Heart right ventricle (tissue), 16 donors: Measurements from ENCODE around the gene PPP1R16B. TPM values are rescaled to one million over a fixed set of nuclear protein-coding genes. Genes with fewer than 3 reads are reported as not detected.

Experiments
- ATAC-seq, 8 donors: fragments of 200-7000 bp; cut with Tn5 transposase; one replicate each; pipeline ENCODE4 v1.9.1; 2020; ENCODE audit warnings: mild to moderate bottlenecking in 8 of 8, moderate library complexity in 8 of 8, moderate number of reproducible peaks in 1 of 8
- DNase-seq, 2 donors: peaks; one replicate each; pipeline ENCODE4 v3.0.0-alpha.2; 2020
- H3K27ac ChIP-seq, 10 donors: fragments of 200-600 bp; sonication (generic) in 2 of 10; one replicate each; pipeline versions ENCODE4 v1.5.0 to v1.8.0; 2020 to 2022; ENCODE audit warnings: mild to moderate bottlenecking in 3 of 10
- H3K27me3 ChIP-seq, 7 donors: fragments of 200-600 bp; one replicate each; pipeline ENCODE4 v1.8.0; 2021 to 2022; ENCODE audit warnings: mild to moderate bottlenecking in 2 of 7
- H3K36me3 ChIP-seq, 9 donors: fragments of 200-600 bp; sonication (generic) in 1 of 9; one replicate each; pipeline versions ENCODE4 v1.5.0 to v1.8.0; 2020 to 2022; ENCODE audit warnings: mild to moderate bottlenecking in 2 of 9
- H3K4me1 ChIP-seq, 9 donors: fragments of 200-600 bp; sonication (generic) in 1 of 9; one replicate each; pipeline versions ENCODE4 v1.5.0 to v1.8.0; 2020 to 2022; ENCODE audit warnings: mild to moderate bottlenecking in 4 of 9
- H3K4me3 ChIP-seq, 10 donors: fragments of 200-600 bp; sonication (generic) in 2 of 10; one replicate each; pipeline versions ENCODE4 v1.5.0 to v1.8.0; 2020 to 2022; ENCODE audit warnings: mild to moderate bottlenecking in 7 of 10, moderate library complexity in 2 of 10
- H3K9me3 ChIP-seq, 11 donors: fragments of 200-600 bp in 10 of 11; sonication (generic) in 2 of 11; one replicate each; pipeline versions ENCODE4 v1.5.0 to v1.8.0; 2013 to 2022; ENCODE audit warnings: mild to moderate bottlenecking in 2 of 11, control low read depth in 1 of 11, moderate library complexity in 1 of 11
- WGBS, 2 donors: extraction: QIAGEN DNeasy Blood & Tissue Kit; methylation state at CpG; one replicate each; pipeline ENCODE4 v1.1.7; 2013; ENCODE audit warnings: inconsistent platforms in 1 of 2; 5-methylcytosine and 5-hydroxymethylcytosine counted together
- intact Hi-C, 10 donors: fragments of 100-400 bp; cut with DNase I; formaldehyde crosslinking; loops; one replicate each; pipeline versions ENCODE4 v1.11.1 to v1.14.2; 2022
- polyA plus RNA-seq, 2 donors: library from polyadenylated mRNA; stranded (reverse); fragments of 200-250 nt; gene quantifications; one replicate each; pipeline ENCODE4 v1.2.3, GENCODE V29; 2013
- total RNA-seq, 10 donors: library from RNA; stranded (reverse); fragmentation: NEBNext Ultra II Directional in 3 of 10; extraction: Animal tissue kit (Norgen Biotek cat#: 25700) in 3 of 10; gene quantifications; one replicate each; pipeline versions ENCODE4 v1.2.1 to v1.2.4, GENCODE V29; 2021 to 2023
- TF ChIP-seq, protein P1 (sequence below), 9 donors: fragments of 200-600 bp; sonication (generic) in 2 of 9; IDR thresholded peaks; one replicate each; pipeline versions ENCODE4 v1.5.0 to v1.8.0; 2021 to 2022; ENCODE audit warnings: antibody characterized with exemption in 9 of 9, mild to moderate bottlenecking in 5 of 9, moderate library complexity in 1 of 9
- donor health status: Arrhythmogenic right ventricular cardiomyopathy.
- donor health status: ischemic (EF 13 %, LVEDD 7.1; RV severe dilation, severe dysfunction).
- donor health status: healthy with polysubstance abuse.
- donor health status: DM: no; HTN: yes; CAD: no.
- donor health status: DM: no; HTN: no; CAD: no.
- donor health status: ischemic (EF 25% LVEDD 6.9; RV normal size, moderate dysfunction).
- donor health status: ischemic (EF 25% LVEDD 5.7; RV mildly dilated, moderate dysfunction).
- donor health status: healthy.
- donor health status: DM: yes; HTN: yes; CAD: no.
- donor health status: Ischemic cardiomyopathy.
- donor health status: ischemic (EF 35%, LVEDD 5.7; RV mildly dilated, moderate dysfunction).
- donor health status: nonischemic (EF 11% LVEDD 7.7; RV severe dilation, severe dysfunction).
- donor health status: DM: yes; HTN: yes; CAD: no.
- donor health status: PGD.
- donor health status: ischemic (EF 29% LVEDD 5.4; RV normal size, mild dysfunction).
- donor health status: nonischemic (EF 23%, LVEDD 6.1; RV moderate dilation, normal function).

The PPP1R16B gene
- total and polyA plus RNA-seq, 12 donors, result 2.5 to 13.8 (median 5.8) TPM

DNA sequence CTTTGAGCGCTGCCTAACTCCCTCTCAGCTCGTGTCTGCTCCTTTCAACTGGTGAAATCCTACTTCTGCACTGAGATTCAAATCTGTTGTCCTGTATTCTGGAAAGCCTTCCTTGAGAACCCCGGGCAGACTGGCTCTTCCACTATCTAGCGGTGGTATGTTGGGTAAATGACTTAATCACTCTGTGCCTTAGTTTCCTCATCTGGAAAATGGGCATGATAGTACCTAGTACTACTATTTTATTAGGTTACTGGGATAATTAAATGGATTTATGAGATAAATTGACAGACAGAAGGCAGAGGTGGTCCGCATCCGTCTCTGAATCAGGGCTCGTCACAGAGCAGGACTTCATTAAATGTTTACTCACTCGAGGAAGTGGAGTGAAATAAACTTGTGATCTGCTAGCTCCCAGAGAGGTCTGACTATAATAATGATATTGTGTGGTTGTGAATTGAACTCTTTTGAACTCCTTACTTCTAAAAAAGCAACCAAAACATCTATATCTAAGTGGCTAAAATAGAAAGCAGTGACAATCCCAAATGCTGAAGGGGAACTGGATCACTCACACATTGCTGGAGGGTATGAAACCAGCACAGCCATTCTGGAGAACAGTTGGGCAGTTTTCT is 26.6 kb downstream of the PPP1R16B start:
- intact Hi-C loops, result no loop called here
- TF ChIP-seq, protein P1, sequence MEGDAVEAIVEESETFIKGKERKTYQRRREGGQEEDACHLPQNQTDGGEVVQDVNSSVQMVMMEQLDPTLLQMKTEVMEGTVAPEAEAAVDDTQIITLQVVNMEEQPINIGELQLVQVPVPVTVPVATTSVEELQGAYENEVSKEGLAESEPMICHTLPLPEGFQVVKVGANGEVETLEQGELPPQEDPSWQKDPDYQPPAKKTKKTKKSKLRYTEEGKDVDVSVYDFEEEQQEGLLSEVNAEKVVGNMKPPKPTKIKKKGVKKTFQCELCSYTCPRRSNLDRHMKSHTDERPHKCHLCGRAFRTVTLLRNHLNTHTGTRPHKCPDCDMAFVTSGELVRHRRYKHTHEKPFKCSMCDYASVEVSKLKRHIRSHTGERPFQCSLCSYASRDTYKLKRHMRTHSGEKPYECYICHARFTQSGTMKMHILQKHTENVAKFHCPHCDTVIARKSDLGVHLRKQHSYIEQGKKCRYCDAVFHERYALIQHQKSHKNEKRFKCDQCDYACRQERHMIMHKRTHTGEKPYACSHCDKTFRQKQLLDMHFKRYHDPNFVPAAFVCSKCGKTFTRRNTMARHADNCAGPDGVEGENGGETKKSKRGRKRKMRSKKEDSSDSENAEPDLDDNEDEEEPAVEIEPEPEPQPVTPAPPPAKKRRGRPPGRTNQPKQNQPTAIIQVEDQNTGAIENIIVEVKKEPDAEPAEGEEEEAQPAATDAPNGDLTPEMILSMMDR (IDR thresholded peaks at IDR 0.05), result no peak
- H3K4me3 ChIP-seq, result no peak overlapping the region
- H3K9me3 ChIP-seq, result no peaks in the 10 kb centered on the region
- ATAC-seq (no peak), DNase-seq (no peak)
- H3K36me3 ChIP-seq, result peaks cover 0 to 14% (median 0%) of the 10 kb centered on the region in 9 donors
- H3K27ac ChIP-seq, result no peak overlapping the region
- peaks cover 0 to 13% (median 0%) of the 10 kb centered on the region in 7 donors for H3K27me3 ChIP-seq
- peaks cover 0 to 44% (median 24%) of the 10 kb centered on the region in 9 donors for H3K4me1 ChIP-seq
- 88 to 90% methylated on average over 8 of the region's 8 CpGs for WGBS, 2 donors

DNA sequence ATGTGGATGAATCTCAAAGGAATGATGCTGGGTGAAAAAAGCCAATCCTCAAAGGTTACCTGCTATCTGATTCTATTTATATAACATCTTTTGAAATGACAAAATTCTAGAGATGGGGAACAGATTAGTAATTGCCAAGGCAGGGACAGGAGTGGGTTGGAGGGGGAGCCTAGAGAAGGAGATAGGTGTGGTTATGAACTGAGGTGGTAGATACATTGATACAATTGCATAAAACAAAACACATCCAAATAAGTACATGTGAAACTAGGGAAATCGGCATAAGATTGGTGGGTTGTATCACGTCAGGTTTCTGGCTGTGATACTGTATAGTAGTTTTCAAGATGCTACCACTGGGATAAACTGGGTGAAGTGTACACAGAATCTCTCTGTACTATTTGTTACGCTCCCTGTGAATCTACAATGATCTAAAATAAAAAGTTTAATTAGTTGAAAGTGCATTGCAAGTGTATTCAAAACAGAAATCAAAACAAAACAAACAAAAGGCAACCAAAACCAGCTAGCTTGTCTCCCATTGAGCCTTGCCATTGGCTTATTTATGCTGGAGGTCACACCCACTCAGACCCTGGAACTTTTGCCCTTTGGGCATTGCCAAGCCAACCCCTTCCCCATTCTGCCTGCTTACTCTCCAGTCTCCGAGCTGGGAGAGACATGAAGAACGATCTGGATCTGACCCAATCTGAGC is 27.8 kb downstream of the PPP1R16B start:
- WGBS, 2 donors, result 85 to 88% methylated on average over 5 of the region's 5 CpGs
- intact Hi-C loops, result no loop called here
- peaks cover 0 to 14% (median 0%) of the 10 kb centered on the region in 7 donors for H3K27me3 ChIP-seq
- ATAC-seq, result no peak
- H3K27ac ChIP-seq, result no peak overlapping the region
- peaks cover 0 to 24% (median 0%) of the 10 kb centered on the region in 9 donors for H3K36me3 ChIP-seq
- H3K4me1 ChIP-seq, result peaks cover 0 to 35% (median 19%) of the 10 kb centered on the region in 9 donors
- TF ChIP-seq, protein P1 (IDR thresholded peaks at IDR 0.05), result no peak
- H3K9me3 ChIP-seq, result no peaks in the 10 kb centered on the region
- no peak overlapping the region for H3K4me3 ChIP-seq
- no peak for DNase-seq

DNA sequence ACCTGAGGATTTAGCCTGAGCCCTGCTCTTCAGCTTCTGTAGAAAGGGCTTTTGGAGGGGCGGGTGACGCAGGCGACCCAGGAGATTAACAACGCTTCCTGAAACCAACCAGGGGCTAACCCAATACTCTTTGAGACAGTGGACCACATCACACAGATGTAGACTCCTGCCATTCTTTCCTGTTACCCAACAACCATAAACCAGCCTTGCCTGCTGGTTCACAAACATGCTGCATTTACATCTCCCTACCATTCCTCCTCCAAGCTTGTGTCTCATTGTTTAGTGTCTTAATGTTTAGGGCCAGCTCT is 28.3 kb downstream of the PPP1R16B start:
- intact Hi-C loops, result no loop called here
- Histone ChIP-seq H3K9me3 (no peaks in the 10 kb centered on the region), H3K4me3 (no peak overlapping the region), H3K36me3 (peaks cover 0 to 28% (median 0%) of the 10 kb centered on the region in 9 donors), H3K4me1 (peaks cover 0 to 30% (median 14%) of the 10 kb centered on the region in 9 donors), H3K27ac (no peak overlapping the region), H3K27me3 (peaks cover 0 to 16% (median 0%) of the 10 kb centered on the region in 7 donors)
- WGBS, 2 donors, result 81 to 84% methylated on average over 4 of the region's 4 CpGs
- no peak for DNase-seq
- TF ChIP-seq, protein P1 (IDR thresholded peaks at IDR 0.05), result no peak
- ATAC-seq, result no peak

DNA sequence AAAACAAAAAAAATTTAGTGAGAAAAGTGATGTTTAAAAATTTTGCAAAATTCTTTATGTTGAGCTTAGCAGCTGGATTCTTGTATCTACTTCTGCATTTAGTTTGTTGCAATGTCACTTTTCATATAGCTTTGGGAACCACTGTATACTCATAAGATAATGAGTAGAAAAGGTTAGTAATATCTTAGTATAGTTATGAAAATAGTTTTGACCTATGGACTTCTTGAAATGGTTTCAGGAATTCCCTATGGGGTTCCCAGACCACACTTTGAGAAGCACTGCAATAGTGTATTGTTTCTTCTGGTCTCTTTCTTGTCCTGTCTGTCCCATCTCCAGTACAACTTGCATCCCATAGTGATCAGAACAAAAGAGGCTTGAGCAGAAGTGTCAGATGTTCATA is 29.4 kb downstream of the PPP1R16B start:
- TF ChIP-seq, protein P1 (IDR thresholded peaks at IDR 0.05), result no peak
- Histone ChIP-seq H3K9me3 (no peaks in the 10 kb centered on the region), H3K4me1 (peaks cover 0 to 21% (median 5%) of the 10 kb centered on the region in 9 donors), H3K36me3 (peaks cover 0 to 33% (median 0%) of the 10 kb centered on the region in 9 donors), H3K27me3 (peaks cover 0 to 18% (median 5%) of the 10 kb centered on the region in 7 donors), H3K4me3 (no peak overlapping the region), H3K27ac (no peak overlapping the region)
- ATAC-seq (no peak), DNase-seq (no peak)
- intact Hi-C loops, result no loop called here
